SW 1271 (cell line): ENCODE results near the gene SLC1A1.
A peak's percentile ranks its signal among the peaks of the same experiment; 100 is the strongest.

ENCODE experiments used
- DNase-seq, 2 experiments: peaks; one replicate each; lab custom pipeline; 2025; lab: John Stamatoyannopoulos, UW

SLC1A1 gene

GRCh38 chr9:4489919-4490704, at the start of gene SLC1A1:
TSS of gene SLC1A1 (plus strand) at chr9:4490468. CDS start at chr9:4490680, 212 bp downstream.
- DNase-seq = peak in 1 of 2 experiments; percentile 34

DNA sequence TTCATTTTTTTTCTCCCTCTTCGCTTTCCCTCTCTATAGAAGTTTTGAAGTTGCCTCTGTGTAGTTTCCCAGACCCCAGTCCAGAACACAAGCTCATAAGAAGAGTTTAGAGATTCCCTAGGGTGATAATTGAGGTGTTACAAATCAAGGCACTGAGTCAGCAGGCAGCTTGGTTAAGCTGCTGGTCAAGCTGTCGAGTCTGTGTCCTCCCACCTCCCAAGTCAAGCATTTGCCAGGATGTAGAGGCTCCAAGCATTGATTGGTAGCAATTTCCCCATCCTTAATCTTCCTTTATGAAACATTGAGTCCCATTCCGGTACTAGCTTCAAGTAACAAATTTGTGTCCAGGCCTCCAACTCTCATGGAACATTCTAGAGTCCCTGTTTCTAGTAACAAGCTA, 47.5 kb upstream of the SLC1A1 start:
- no peak for DNase-seq

DNA sequence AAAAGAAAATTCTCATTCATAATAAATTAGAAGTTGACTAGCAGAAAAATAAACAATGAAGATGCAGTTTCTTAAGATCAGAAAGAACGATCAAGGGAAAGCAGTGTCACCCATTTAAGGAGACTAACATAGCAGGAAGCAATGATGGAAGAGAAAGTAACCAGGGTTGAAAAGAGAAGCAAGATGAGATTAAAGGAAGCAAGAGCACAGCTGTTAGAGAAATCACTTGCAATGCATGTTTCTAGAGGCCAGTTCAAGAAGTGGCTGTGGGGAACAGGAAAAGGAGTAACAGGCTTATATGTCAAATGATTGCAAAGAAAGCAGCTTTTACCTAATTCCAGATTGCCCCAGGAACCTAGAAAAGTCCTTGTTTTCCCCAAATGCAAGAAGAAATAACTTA, 46.8 kb upstream of the SLC1A1 start:
- no peak for DNase-seq

GRCh38 chr9:4461437-4461836, 28.8 kb upstream of the SLC1A1 start:
- no peak for DNase-seq

DNA sequence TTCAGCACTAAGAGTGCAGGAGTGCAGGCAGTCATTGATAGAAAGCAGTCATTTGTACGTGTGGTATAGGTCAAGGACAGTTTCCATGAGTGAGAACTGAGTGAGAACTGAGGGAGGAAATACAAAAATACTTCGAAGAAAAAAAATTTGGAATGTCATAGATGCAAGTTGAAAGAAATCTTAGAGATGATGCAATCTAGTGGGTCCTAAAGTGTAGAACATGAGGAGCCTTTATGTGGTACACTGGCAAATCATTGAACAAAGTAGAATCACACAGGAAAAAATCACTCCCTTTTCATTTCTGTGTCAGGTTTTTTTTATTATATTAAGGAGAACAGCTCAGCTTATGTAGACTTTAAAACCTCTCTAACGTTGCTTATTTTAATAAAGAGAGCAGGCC, 26.4 kb upstream of the SLC1A1 start:
- no peak for DNase-seq

- no peak for DNase-seq
Observed at GRCh38 chr9:4464911-4465513, 25.3 kb upstream of the SLC1A1 start.

GRCh38 chr9:4465910-4466309, 24.4 kb upstream of the SLC1A1 start:
- no peak for DNase-seq

- DNase-seq = no peak
Observed at GRCh38 chr9:4475301-4475700, 15.0 kb upstream of the SLC1A1 start.

DNA sequence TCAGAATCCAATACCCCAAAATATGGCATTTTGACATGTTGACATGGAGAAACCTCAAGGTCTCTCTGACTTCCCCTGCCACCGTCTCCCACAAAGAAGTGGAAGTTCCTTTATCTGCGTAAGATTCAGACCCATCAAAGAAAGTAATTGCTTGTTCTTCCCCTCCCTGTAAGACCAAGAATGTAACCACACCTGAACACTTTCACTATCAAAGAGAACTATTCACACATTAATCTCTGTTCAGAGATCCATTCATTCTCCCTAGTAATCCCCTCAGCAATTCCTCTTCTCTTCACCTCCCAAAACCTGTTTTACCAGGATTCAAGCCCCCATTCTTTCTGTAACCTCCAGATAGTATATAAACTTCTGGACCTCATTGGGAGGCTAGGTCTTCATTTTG, 4.1 kb upstream of the SLC1A1 start:
- DNase-seq = no peak

GRCh38 chr9:4489562-4489918, 728 bp upstream of the SLC1A1 start:
- DNase-seq = no peak

GRCh38 chr9:4490705-4491625, 697 bp downstream of the SLC1A1 start:
- no peak for DNase-seq

DNA sequence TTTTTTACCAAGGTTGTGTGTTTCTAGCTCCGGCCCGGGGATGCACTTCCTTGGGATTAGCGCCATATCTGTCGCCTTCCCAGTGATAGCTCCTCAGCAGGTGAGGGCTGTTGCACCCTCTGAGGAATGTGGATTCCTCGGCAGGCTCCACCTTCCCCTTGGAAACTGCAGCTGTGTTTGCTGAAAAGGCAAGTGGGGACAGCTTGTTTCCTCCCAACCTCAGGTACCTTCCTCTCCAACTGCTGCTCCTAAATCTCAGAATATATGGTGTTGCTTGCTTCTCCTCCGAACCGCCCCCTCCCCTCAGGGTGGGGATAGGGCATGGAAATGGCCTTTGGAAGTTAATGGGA, 1.3 kb downstream of the SLC1A1 start:
- DNase-seq = no peak

GRCh38 chr9:4494332-4494731, 4.1 kb downstream of the SLC1A1 start:
- DNase-seq = no peak

DNA sequence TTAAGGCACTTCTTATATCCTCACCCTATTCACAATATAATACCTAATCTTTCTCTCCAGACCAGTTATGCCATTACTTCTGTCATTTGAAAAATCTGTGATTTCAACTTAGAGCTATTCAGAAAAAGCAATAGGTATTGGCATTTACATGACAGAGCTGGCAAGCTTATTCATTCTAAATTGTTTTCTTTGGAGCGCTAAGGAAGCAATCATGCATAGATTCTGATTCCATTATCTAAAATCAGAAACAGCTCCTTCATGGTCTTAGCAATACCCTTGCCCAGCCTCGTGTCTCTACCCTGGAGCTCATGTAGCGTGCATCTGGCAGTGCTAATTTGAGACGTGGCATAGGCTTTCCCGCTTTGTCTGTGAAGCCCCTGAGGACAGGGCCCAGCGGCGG, 4.5 kb downstream of the SLC1A1 start:
- no peak for DNase-seq

- no peak for DNase-seq
Observed at GRCh38 chr9:4495537-4495936, 5.3 kb downstream of the SLC1A1 start.

DNA sequence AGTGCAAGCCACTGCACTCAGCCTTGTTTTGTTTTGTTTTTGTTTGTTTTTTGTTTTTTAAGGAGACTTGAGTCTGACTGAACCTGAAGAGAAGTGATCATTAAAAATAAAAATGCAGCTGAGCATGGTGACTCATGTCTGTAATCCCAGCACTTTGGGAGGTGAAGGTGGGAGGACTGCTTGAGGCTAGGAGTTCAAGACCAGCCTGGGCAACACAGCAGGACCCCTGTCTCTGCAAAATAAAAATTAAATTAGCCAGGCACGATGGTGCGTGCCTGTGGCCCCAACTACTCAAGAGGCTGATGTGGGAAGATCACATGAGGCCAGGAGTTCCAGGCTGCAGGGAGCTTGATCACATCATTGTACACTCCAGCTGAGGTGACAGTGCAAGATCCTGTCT, 6.2 kb downstream of the SLC1A1 start:
- DNase-seq = no peak

- no peak for DNase-seq
Observed at GRCh38 chr9:4497395-4497794, 7.1 kb downstream of the SLC1A1 start.

- no peak for DNase-seq
Observed at GRCh38 chr9:4497855-4498254, 7.6 kb downstream of the SLC1A1 start.

DNA sequence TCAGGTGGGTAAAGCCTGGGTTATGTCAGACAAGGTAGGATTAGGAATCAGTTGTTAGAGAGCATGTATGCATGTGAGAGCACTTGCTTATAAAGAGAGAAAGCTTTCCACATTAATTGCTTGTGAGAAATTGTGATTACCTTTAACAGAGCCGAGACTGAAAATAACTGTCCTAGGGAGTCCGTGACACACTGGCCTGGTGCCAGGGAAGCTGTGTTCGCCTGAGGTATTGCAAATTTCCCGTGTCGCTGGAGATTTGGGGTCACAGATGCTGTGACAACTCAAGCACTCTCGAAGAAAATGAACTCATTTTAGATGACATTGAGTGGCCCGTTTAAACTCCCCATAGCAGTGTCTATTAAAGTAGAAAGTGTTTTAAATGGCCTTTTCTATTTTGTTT, 9.6 kb downstream of the SLC1A1 start:
- no peak for DNase-seq

- no peak for DNase-seq
Observed at GRCh38 chr9:4501147-4501507, 10.9 kb downstream of the SLC1A1 start.

DNA sequence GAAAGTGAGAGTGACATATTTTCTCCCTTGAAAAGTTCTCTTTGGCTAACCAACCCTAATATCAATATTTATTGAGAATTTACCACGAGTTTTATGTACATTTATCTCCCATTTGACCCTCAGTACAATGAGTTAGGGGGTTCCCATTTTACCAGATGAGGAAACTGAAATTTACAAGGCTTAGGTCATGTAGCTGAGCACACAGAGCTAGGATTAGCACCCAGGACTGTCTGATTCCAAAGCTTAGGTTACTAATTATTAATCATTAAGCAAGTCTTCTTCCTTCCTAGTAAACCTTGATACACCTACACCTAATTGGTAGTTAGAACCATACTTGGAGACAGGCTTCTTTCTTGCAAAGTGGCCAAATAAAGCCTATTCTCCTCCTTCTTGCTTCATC, 12.2 kb downstream of the SLC1A1 start:
- DNase-seq = no peak

GRCh38 chr9:4503103-4503502, 12.8 kb downstream of the SLC1A1 start:
- no peak for DNase-seq

- DNase-seq = no peak
Observed at GRCh38 chr9:4504250-4504649, 14.0 kb downstream of the SLC1A1 start.
